Effector memory CD4-positive, alpha-beta T cell (primary cell): ENCODE measurements around the gene S100A16.
"Not testable (repeated sequence)": the region's sequence is repeated elsewhere in the genome, so short reads cannot be mapped to it uniquely, and the experiment has no call there.

Source experiments
- DNase-seq, 3 donors: peaks; one replicate each; pipeline ENCODE4 v3.0.0-alpha.2; 2020
- H3K27ac ChIP-seq: 2 replicates; pipeline ENCODE4 v1.7.0; 2013; ENCODE audit warnings: mild to moderate bottlenecking, low read length, moderate library complexity; ENCODE audit not compliant: insufficient read depth, poor library complexity, severe bottlenecking
- H3K27me3 ChIP-seq: replicated peaks from 2 replicates; pipeline ENCODE4 v1.7.0; 2013; ENCODE audit warnings: mild to moderate bottlenecking, low read length; ENCODE audit not compliant: insufficient read depth, control insufficient read depth, poor library complexity, severe bottlenecking
- H3K36me3 ChIP-seq: 2 replicates; pipeline ENCODE4 v1.7.0; 2013; ENCODE audit warnings: mild to moderate bottlenecking, low read length, moderate library complexity; ENCODE audit not compliant: control insufficient read depth, insufficient read depth
- H3K4me1 ChIP-seq: 2 replicates; pipeline ENCODE4 v1.7.0; 2013; ENCODE audit warnings: low read length, mild to moderate bottlenecking; ENCODE audit not compliant: control insufficient read depth, insufficient read depth, poor library complexity, severe bottlenecking
- H3K4me3 ChIP-seq: 2 replicates; pipeline ENCODE4 v1.7.0; 2013; ENCODE audit warnings: low read length, low read depth, mild to moderate bottlenecking; ENCODE audit not compliant: insufficient read depth, poor library complexity, severe bottlenecking
- H3K9me3 ChIP-seq: 2 replicates; pipeline ENCODE4 v1.7.0; 2013; ENCODE audit warnings: mild to moderate bottlenecking, low read length, moderate library complexity; ENCODE audit not compliant: control insufficient read depth

Gene S100A16

GRCh38 chr1:153588482-153588881 is 24.5 kb downstream of the S100A16 start:
- no peak overlapping the region for H3K27ac ChIP-seq
- no peaks in the 10 kb centered on the region for H3K9me3 ChIP-seq
- H3K4me1 ChIP-seq = no peaks in the 10 kb centered on the region
- H3K36me3 ChIP-seq = no peaks in the 10 kb centered on the region
- H3K4me3 ChIP-seq = no peak overlapping the region
- no peaks in the 10 kb centered on the region for H3K27me3 ChIP-seq
- no peak for DNase-seq

- not testable (repeated sequence) for DNase-seq, H3K9me3 ChIP-seq, H3K4me1 ChIP-seq, H3K27ac ChIP-seq, H3K27me3 ChIP-seq, H3K4me3 ChIP-seq, H3K36me3 ChIP-seq
These were observed 24.9 kb downstream of the S100A16 start for GRCh38 chr1:153588033-153588432.

- Histone ChIP-seq H3K4me3 (no peak overlapping the region), H3K9me3 (no peaks in the 10 kb centered on the region), H3K27me3 (no peaks in the 10 kb centered on the region), H3K4me1 (no peaks in the 10 kb centered on the region), H3K36me3 (no peaks in the 10 kb centered on the region), H3K27ac (no peak overlapping the region)
- no peak for DNase-seq
These were observed 25.6 kb downstream of the S100A16 start for GRCh38 chr1:153587314-153587713.

GRCh38 chr1:153586347-153586746 is 26.6 kb downstream of the S100A16 start:
- H3K4me1 ChIP-seq = no peaks in the 10 kb centered on the region
- no peaks in the 10 kb centered on the region for H3K27me3 ChIP-seq
- no peaks in the 10 kb centered on the region for H3K9me3 ChIP-seq
- H3K36me3 ChIP-seq = no peaks in the 10 kb centered on the region
- H3K4me3 ChIP-seq = no peak overlapping the region
- H3K27ac ChIP-seq = no peak overlapping the region
- no peak for DNase-seq

- no peak for DNase-seq
- no peak overlapping the region for H3K4me3 ChIP-seq
- no peaks in the 10 kb centered on the region for H3K4me1 ChIP-seq
- H3K9me3 ChIP-seq = no peaks in the 10 kb centered on the region
- no peaks in the 10 kb centered on the region for H3K36me3 ChIP-seq
- H3K27me3 ChIP-seq = no peaks in the 10 kb centered on the region
- H3K27ac ChIP-seq = no peak overlapping the region
These were observed 27.9 kb downstream of the S100A16 start for GRCh38 chr1:153585006-153585405.

GRCh38 chr1:153583976-153584375 is 29.0 kb downstream of the S100A16 start:
- no peaks in the 10 kb centered on the region for H3K4me1 ChIP-seq
- no peaks in the 10 kb centered on the region for H3K27me3 ChIP-seq
- H3K9me3 ChIP-seq = no peaks in the 10 kb centered on the region
- H3K36me3 ChIP-seq = no peaks in the 10 kb centered on the region
- DNase-seq = no peak
- H3K27ac ChIP-seq = no peak overlapping the region
- no peak overlapping the region for H3K4me3 ChIP-seq

GRCh38 chr1:153583514-153583913 is 29.4 kb downstream of the S100A16 start:
- H3K4me1 ChIP-seq, H3K27me3 ChIP-seq, H3K36me3 ChIP-seq, H3K27ac ChIP-seq, H3K4me3 ChIP-seq, DNase-seq, H3K9me3 ChIP-seq: not testable (repeated sequence)

GRCh38 chr1:153582836-153583235 is 30.1 kb downstream of the S100A16 start:
- not testable (repeated sequence) for H3K9me3 ChIP-seq, H3K4me3 ChIP-seq, H3K27me3 ChIP-seq, H3K27ac ChIP-seq, H3K4me1 ChIP-seq, DNase-seq, H3K36me3 ChIP-seq

- Histone ChIP-seq H3K27ac (no peak overlapping the region), H3K4me1 (no peaks in the 10 kb centered on the region), H3K9me3 (no peaks in the 10 kb centered on the region), H3K4me3 (no peak overlapping the region), H3K27me3 (no peaks in the 10 kb centered on the region), H3K36me3 (no peaks in the 10 kb centered on the region)
- no peak for DNase-seq
These were observed 34.0 kb downstream of the S100A16 start for GRCh38 chr1:153578936-153579335.

GRCh38 chr1:153578490-153578889 is 34.4 kb downstream of the S100A16 start:
- Histone ChIP-seq H3K36me3 (no peaks in the 10 kb centered on the region), H3K27ac (no peak overlapping the region), H3K27me3 (no peaks in the 10 kb centered on the region), H3K4me1 (no peaks in the 10 kb centered on the region), H3K4me3 (no peak overlapping the region), H3K9me3 (no peaks in the 10 kb centered on the region)
- DNase-seq = no peak

- Histone ChIP-seq H3K4me3 (no peak overlapping the region), H3K9me3 (no peaks in the 10 kb centered on the region), H3K27me3 (no peaks in the 10 kb centered on the region), H3K4me1 (no peaks in the 10 kb centered on the region), H3K36me3 (no peaks in the 10 kb centered on the region), H3K27ac (no peak overlapping the region)
- DNase-seq = no peak
These were observed 35.3 kb downstream of the S100A16 start for GRCh38 chr1:153577624-153578051.
